Stimulated activated CD4-positive, alpha-beta T cell treated with anti-CD3 and anti-CD28 coated beads, TNF-alpha, amount 100 ng/mL, for 48 hours (primary cell): ENCODE results near the gene CLDN3.
A peak's percentile ranks its signal among the peaks of the same experiment; 100 is the strongest.
"Not testable (repeated sequence)": the region's sequence is repeated elsewhere in the genome, so short reads cannot be mapped to it uniquely, and the experiment has no call there.

Experiments used
- DNase-seq, 3 donors: peaks; one replicate each; pipeline ENCODE4 v3.0.0-alpha.2; 2020; ENCODE audit warnings: low read depth in 3 of 3

Gene CLDN3

GRCh38 chr7:73737491-73738219, 32.4 kb downstream of the CLDN3 start:
- DNase-seq, result no peak

GRCh38 chr7:73736885-73737284, 33.2 kb downstream of the CLDN3 start:
- no peak for DNase-seq

- no peak for DNase-seq
These were observed 34.6 kb downstream of the CLDN3 start for GRCh38 chr7:73735528-73735905.

GRCh38 chr7:73734619-73735527, 35.2 kb downstream of the CLDN3 start:
- DNase-seq, result peak; percentile 72 to 83 (median 72)

GRCh38 chr7:73732397-73732796, 37.7 kb downstream of the CLDN3 start:
- no peak for DNase-seq

- no peak for DNase-seq
These were observed 39.6 kb downstream of the CLDN3 start for GRCh38 chr7:73730485-73730884.

GRCh38 chr7:73728551-73728950, 41.5 kb downstream of the CLDN3 start:
- DNase-seq, result no peak

GRCh38 chr7:73727952-73728351, 42.1 kb downstream of the CLDN3 start:
- no peak for DNase-seq

- no peak for DNase-seq
These were observed 44.0 kb downstream of the CLDN3 start for GRCh38 chr7:73726083-73726466.

GRCh38 chr7:73723813-73724212, 46.3 kb downstream of the CLDN3 start:
- DNase-seq, result no peak

- no peak for DNase-seq
These were observed 47.3 kb downstream of the CLDN3 start for GRCh38 chr7:73722785-73723184.

- DNase-seq, result not testable (repeated sequence)
These were observed 47.9 kb downstream of the CLDN3 start for GRCh38 chr7:73722182-73722581.

GRCh38 chr7:73721377-73721817, 48.7 kb downstream of the CLDN3 start:
- no peak for DNase-seq

GRCh38 chr7:73720443-73720842, 49.6 kb downstream of the CLDN3 start:
- DNase-seq, result not testable (repeated sequence)

GRCh38 chr7:73719806-73720169, 50.3 kb downstream of the CLDN3 start:
- DNase-seq, result no peak
